Heart left ventricle (tissue), 13 donors: ENCODE results near the gene LY6G5C.

ENCODE experiments used
- CTCF ChIP-seq, 12 donors: fragments of 200-600 bp; sonication (generic) in 4 of 12; IDR thresholded peaks; one replicate each; pipeline versions ENCODE4 v1.5.0 to v1.8.0; 2018 to 2022; ENCODE audit warnings: antibody characterized with exemption in 12 of 12, mild to moderate bottlenecking in 5 of 12
- POLR2A ChIP-seq, 2 donors: fragments of 450-650 bp; IDR thresholded peaks; one replicate each; pipeline ENCODE4 v1.6.1; 2017; ENCODE audit warnings: antibody characterized with exemption in 2 of 2, mild to moderate bottlenecking in 2 of 2, moderate library complexity in 2 of 2
- donor health status: ischemic (EF 13 %, LVEDD 7.1; RV severe dilation, severe dysfunction).
- donor health status: DM: no; HTN: yes; CAD: no.
- donor health status: DM: no; HTN: no; CAD: no.
- donor health status: ischemic (EF 25% LVEDD 6.9; RV normal size, moderate dysfunction).
- donor health status: ischemic (EF 25% LVEDD 5.7; RV mildly dilated, moderate dysfunction).
- donor health status: ischemic (EF 35%, LVEDD 5.7; RV mildly dilated, moderate dysfunction).
- donor health status: nonischemic (EF 11% LVEDD 7.7; RV severe dilation, severe dysfunction).
- donor health status: DM: yes; HTN: yes; CAD: no.
- donor health status: PGD.
- donor health status: ischemic (EF 29% LVEDD 5.4; RV normal size, mild dysfunction).
- donor health status: nonischemic (EF 23%, LVEDD 6.1; RV moderate dilation, normal function).

GRCh38 chr6:31663126-31663960, 17.5 kb downstream of the LY6G5C start:
- TF ChIP-seq CTCF (IDR thresholded peaks at IDR 0.05), result no peak
- no peak for TF ChIP-seq POLR2A (IDR thresholded peaks at IDR 0.05)
